SK-N-DZ (cell line): ENCODE results near the gene RAB7A.
A peak's percentile ranks its signal among the peaks of the same experiment; 100 is the strongest.
"Not testable (repeated sequence)": the region's sequence is repeated elsewhere in the genome, so short reads cannot be mapped to it uniquely, and the experiment has no call there.

Source experiments
- DNase-seq: peaks from one replicate; pipeline ENCODE4 v3.0.0-alpha.2; 2015; ENCODE audit warnings: low spot score

Gene RAB7A

DNA sequence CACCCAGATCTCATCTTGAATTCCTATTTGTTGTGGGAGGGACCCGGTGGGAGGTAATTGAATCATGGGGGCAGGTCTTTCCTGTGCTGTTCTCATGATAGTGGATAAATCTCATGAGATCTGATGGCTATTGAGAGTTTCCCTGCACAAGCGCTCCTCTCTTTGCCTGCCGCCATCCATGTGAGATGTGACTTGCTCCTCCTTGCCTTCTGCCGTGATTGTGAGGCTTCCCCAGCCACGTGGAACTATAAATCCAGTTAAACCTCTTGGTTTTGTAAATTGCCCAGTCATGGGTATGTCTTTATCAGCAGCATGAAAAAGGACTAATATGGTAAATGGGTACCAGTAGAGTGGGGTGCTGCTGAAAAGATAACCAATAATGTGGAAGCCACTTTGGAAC is 23.6 kb downstream of the RAB7A start:
- DNase-seq: not testable (repeated sequence)

- no peak for DNase-seq
Observed at GRCh38 chr3:128753715-128754114, 27.7 kb downstream of the RAB7A start.

- DNase-seq: no peak
Observed at GRCh38 chr3:128760042-128760441, 34.1 kb downstream of the RAB7A start.

DNA sequence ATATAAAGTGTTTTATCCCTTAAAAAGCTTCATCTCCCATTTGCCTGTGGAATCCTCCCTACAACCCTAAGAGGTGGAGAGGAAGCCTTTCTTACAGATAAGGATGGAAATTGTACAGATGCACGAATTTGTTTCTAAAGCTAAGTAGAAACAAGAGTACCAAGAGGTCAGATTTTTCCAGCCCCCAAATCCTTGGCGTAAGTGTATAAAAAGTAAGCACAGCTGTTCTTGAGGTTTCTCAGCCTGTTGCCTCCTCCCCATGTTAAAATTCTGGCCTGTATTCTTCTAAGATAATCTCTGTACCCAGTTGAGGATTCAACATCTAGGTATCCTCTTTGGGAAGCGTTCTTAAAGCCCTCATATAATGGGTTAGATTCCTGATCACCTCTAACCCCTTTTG is 34.9 kb downstream of the RAB7A start:
- no peak for DNase-seq

DNA sequence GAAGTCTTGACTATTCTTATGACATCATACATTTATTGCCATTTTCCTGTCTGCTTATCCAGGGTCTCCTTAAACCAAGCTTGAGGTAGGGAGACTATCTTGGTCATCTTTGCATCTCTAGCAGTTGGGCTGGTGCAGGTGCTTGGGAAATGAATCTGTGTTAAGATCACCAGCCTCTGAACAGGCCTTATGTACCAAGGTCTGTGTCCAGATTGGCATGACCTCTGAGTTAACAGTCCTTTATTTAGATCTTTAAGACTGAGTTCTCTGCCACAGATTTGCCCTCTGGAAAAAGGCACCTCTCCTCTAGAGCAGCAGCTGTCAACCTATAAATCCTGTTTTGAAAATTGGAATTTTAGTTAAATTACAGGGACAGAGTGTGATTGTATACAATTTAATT is 35.4 kb downstream of the RAB7A start:
- DNase-seq: no peak

DNA sequence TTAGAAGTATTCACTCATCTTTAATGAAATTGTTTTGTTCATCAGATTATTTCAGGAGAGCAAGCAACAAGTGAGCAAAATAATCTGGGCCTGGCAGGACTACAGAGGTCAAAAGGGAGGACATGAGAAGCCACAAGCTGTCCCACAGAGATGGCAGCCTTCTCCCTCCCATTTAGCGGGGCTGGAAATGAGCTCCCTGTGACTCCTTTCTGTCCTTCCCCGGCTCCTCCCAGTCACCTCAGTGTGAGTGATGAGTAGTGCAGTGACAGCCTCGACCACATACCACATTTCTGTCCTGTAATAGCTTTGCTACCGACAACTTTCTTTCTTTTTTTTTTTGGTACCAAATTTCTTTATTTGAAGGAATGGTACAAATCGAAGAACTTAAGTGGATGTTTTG is 38.0 kb downstream of the RAB7A start:
- DNase-seq: no peak

GRCh38 chr3:128764863-128765262 is 38.9 kb downstream of the RAB7A start:
- no peak for DNase-seq

GRCh38 chr3:128767094-128767750 is 41.2 kb downstream of the RAB7A start:
- no peak for DNase-seq

DNA sequence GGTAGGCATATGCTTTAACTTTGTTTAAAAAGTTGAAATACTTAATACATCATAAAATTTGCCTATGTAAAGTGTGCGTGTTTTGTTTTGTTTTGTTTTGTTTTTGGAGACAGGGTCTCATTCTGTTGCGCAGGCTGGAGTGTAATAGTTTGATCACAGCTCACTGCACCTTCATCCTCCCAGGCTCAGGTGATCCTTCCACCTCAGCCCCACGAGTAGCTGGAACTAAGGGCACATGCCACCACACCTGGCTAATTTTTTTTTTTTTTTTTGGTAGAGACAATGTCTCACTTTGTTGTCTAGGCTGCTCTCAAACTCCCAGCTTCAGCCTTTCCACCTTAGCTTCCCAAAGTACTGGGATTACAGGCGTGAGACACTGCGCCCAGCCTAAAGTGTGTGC is 42.5 kb downstream of the RAB7A start:
- DNase-seq: no peak

- no peak for DNase-seq
Observed at GRCh38 chr3:128770387-128770786, 44.4 kb downstream of the RAB7A start.

DNA sequence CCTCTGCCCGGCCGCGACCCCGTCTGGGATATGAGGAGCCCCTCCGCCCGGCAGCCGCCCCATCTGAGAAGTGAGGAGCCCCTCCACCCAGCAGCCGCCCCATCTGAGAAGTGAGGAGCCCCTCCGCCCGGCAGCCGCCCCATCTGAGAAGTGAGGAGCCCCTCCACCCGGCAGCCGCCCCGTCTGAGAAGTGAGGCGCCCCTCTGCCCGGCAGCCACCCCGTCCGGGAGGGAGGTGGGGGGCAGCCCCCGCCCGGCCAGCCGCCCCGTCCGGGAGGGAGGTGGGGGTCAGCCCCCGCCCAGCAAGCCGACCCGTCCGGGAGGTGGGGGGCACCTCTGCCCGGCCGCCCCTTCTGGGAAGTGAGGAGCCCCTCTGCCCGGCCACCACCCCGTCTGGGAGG is 47.2 kb downstream of the RAB7A start:
- DNase-seq: not testable (repeated sequence)

- not testable (repeated sequence) for DNase-seq
Observed at GRCh38 chr3:128773592-128773991, 47.6 kb downstream of the RAB7A start.

- DNase-seq: no peak
Observed at GRCh38 chr3:128775241-128775640, 49.3 kb downstream of the RAB7A start.

DNA sequence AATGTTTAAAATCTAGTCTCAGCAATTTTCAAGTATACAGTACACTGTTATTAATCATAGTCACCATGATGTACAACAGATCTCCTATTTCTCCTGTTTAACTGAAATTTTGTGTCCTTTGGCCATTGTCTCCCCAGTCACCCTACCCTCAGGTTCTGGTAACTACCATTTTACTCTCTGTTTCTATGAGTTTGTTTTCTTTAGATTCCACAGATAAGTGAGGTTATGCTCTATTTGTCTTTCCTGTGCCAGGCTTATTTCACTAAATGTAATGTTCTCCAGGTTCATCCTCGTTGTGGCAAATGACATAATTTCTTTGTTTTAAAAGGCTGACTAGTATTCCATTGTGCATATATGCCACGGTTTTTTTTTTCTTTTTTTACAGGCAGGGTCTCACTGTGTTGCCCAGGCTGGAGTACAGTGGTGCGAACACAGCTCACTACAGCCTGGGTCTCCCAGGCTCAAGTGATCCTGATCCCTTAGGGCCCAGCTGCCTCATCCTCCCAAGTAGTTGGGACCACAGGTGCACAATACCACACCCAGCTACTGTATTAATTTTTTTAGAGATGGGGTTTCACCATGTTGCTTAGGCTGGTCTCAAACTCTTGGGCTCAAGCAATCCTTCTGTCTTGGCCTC is 50.0 kb downstream of the RAB7A start:
- no peak for DNase-seq

DNA sequence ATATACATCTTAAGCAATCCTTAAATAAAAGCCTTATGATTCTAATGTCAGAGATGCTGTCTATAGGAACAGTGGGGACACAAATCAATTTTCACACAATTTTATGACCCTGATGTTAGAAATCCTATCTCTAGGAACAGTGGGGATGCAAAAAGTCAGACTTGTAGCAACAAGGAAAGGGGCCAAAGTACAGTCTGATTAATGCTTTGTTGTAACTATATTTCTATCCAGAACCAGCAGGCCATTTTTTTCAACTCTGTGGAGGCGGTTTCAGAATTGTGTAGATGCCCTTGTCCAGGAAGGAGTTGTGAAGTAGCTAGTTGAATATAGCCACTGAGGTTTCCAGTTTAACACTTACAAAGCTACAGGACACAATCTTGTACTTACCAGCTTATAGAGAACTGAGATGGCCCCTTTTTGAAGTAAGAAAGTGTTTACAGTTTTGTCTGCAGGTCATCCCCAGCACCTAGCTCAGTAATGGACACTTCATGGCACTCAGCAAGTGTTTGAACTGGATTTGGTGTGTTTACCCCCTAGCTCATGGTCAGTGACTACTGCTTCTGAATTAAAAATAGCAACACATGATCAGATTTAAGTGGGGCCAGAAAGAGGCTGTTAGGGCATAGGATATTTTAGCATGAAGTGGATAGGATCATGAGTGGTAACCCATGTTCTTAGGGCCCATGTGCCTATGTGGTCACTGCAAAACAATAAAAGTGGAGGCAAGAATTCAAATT is 54.3 kb downstream of the RAB7A start:
- DNase-seq: no peak

GRCh38 chr3:128781164-128781563 is 55.2 kb downstream of the RAB7A start:
- no peak for DNase-seq

DNA sequence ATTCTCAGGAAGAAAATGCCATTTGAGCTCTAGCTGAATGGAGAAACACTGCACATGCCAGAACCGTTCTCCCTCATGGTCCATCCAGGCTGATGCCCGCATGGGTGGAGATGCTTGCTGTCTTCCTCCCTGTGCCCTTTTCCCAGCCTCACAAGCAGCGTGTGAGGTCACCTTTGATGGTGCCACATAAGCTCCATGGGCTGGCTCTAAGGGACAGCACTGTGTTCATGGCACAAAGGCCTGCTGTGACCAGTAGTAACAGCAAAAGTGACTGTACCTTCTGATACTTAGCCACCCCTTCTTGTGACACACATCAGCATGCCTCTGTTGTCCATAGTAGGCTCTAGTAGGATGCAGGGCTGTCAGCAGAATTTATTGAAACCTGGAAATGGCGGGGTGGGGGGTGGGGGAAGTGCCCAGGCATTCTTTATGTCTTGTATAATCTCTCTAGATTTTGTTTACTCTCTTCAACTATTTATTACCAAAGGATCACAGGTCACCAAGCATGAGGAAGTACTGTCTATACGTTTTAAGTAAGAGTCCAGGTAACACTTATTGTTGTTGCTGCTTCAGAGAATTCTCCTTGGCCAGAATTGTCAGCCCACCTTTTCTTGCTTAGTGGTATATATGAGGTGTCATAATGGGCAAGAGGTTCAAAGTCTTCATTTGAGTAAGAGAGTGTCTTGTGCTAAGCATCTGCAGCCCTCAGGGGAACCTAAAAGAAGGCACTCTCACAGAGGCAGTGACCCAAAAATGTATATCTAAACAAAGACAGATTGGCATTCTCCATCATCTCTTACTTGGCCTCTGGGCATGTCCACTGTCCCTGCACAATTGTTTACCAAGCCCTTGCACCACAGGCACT is 56.5 kb downstream of the RAB7A start:
- DNase-seq: no peak

DNA sequence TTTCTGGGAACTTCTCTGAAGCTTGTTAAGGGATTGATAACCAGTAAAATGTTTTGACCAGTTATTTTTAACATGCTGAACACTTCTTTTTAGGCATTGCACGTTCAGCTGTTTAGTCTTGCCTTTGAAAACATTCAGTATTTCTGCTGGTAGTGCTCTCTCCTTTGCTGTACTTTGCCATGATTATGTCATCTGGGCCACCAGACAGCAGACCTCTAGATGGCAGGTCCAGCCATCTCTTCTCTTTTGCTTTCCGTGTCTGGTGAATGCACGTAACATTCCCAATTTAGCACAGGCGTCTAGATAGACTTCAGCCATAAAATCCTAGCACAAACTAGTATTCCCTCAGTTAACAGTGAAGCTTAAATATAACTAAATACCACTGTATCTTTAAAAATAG is 57.8 kb downstream of the RAB7A start:
- no peak for DNase-seq

GRCh38 chr3:128784232-128784631 is 58.2 kb downstream of the RAB7A start:
- peak; percentile 27 for DNase-seq

DNA sequence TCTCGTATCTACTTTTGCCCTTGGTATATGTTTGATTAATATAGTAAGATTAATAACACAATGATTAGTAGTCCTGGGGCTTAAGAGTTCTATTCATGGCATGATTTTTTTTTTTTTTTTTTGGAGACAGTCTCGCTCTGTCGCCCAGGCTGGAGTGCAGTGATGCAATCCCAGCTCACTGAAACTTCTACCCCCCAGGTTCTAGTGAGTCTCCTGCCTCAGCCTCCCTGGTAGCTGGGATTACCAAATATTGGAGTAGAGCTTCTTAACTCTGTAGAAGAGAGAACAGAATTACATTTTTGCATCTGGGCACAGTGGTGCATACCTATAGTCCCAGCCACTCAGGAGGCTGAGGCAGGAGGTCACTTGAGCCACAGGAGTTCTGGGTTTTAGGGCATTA is 58.9 kb downstream of the RAB7A start:
- no peak for DNase-seq

DNA sequence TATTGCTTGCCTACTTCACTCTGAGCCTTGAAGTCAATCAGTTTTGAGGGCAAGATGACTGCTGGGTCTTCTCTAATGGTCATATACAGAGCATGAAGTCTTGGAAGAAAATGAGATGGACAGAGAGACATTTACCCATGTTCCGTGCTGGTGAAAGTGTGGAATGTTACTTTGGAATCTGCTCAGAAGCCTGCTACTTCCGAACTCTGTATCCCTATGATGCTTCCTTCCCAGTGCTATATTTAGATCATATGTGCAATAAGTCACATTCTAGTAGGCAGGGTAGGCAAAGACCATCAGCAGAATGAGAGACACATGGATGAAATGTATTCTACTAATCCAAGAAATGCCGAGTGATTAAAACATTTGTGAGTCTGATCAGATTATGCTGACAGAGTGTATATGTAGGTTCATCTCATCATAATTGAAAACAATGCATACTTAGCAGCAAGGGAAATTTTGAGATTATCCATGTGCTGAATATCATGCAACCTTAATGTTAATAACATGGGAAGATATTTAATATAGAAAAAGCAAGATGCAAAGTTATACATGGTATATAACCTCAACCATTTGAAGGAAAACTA is 60.5 kb downstream of the RAB7A start:
- DNase-seq: no peak
